ENCODE data around the gene NAALADL2. TPM values are rescaled to one million over a fixed set of nuclear protein-coding genes. Genes with fewer than 3 reads are reported as not detected.

Gene NAALADL2
- total RNA-seq, 1 donor from 2014 or later = 5.9 TPM

GRCh38 chr3:175238801-175239200 lies 379.7 kb downstream of the NAALADL2 start:
- Histone ChIP-seq H3K4me1 (no peaks in the 10 kb centered on the region), H3K4me3 (no peak overlapping the region), H3K9me3 (no peaks in the 10 kb centered on the region), H3K27ac (no peak overlapping the region), H3K27me3 (no peaks in the 10 kb centered on the region), H3K36me3 (no peaks in the 10 kb centered on the region)
- TF ChIP-seq, protein P1, sequence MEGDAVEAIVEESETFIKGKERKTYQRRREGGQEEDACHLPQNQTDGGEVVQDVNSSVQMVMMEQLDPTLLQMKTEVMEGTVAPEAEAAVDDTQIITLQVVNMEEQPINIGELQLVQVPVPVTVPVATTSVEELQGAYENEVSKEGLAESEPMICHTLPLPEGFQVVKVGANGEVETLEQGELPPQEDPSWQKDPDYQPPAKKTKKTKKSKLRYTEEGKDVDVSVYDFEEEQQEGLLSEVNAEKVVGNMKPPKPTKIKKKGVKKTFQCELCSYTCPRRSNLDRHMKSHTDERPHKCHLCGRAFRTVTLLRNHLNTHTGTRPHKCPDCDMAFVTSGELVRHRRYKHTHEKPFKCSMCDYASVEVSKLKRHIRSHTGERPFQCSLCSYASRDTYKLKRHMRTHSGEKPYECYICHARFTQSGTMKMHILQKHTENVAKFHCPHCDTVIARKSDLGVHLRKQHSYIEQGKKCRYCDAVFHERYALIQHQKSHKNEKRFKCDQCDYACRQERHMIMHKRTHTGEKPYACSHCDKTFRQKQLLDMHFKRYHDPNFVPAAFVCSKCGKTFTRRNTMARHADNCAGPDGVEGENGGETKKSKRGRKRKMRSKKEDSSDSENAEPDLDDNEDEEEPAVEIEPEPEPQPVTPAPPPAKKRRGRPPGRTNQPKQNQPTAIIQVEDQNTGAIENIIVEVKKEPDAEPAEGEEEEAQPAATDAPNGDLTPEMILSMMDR (IDR thresholded peaks at IDR 0.05) = no peak
- intact Hi-C loops (cut with DNase I) = no loop called here
- DNase-seq (ENCODE audit: low spot score in 2 of 2) = no peak

DNA sequence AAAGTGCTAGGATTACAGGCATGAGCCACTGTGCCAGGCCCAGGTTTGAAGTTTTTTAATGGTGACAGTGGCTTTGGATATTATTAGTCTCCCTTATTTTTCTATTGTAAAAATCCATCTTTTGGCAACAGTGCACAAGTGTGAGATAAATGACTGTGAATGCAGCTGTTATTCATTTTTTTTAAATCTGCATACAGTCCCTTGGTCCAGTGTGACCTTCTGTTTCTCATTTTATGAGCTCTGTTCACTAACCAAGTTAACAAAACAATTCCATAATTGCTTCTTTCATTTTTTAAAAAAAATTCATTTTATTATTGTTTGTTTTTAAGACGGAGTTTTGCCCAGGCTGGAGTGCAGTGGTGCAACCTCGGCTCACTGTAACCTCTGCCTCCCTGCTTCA lies 381.8 kb downstream of the NAALADL2 start:
- DNase-seq (ENCODE audit: low spot score in 2 of 2) = no peak
- Histone ChIP-seq H3K27ac (no peak overlapping the region), H3K4me3 (no peak overlapping the region), H3K27me3 (no peaks in the 10 kb centered on the region), H3K4me1 (no peaks in the 10 kb centered on the region), H3K9me3 (no peaks in the 10 kb centered on the region), H3K36me3 (no peaks in the 10 kb centered on the region)
- TF ChIP-seq, protein P1 (IDR thresholded peaks at IDR 0.05) = no peak
- intact Hi-C loops (cut with DNase I) = no loop called here

DNA sequence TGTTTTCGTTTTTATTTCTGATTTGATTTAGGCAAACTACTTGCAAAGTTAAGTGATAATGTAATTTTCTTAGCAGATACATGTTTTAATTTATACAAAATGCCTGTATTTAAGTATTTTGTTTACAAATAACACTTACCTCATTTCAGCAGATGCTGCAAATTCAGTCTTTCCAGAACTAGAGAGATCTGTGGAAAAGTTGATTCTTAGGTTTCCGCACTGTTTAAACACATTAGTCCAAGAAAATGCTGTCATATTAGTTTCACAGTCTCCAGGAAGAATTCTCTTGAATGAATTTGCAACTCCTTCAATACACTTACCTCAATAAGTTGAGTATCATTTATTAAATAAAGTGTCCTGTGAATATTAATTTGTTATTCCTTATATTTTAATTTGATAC lies 383.1 kb downstream of the NAALADL2 start:
- DNase-seq (ENCODE audit: low spot score in 2 of 2) = no peak
- Histone ChIP-seq H3K4me3 (no peak overlapping the region), H3K9me3 (no peaks in the 10 kb centered on the region), H3K4me1 (no peaks in the 10 kb centered on the region), H3K36me3 (no peaks in the 10 kb centered on the region), H3K27me3 (no peaks in the 10 kb centered on the region), H3K27ac (no peak overlapping the region)
- intact Hi-C loops (cut with DNase I) = no loop called here
- TF ChIP-seq, protein P1 (IDR thresholded peaks at IDR 0.05) = no peak

DNA sequence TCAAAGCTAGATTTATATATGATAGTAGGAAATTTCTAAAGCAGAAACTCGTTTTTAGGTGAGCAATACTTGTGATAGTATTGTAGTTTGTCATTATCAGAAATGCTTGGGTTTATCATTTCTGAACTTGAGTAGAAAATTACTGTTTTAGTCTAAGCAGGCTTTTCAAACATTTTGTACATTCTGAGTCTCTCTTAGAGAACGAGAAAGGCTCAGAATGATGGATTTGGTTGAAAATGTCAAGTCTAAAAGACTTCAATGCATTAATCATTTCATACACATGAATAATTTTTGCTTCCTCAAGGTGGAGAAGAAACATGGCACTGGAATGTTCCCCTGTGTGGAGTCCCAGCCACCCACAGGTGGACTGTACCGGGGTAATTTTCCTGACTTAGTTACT lies 387.1 kb downstream of the NAALADL2 start:
- no peaks in the 10 kb centered on the region for H3K4me1 ChIP-seq
- intact Hi-C loops (cut with DNase I) = no loop called here
- no peak overlapping the region for H3K4me3 ChIP-seq
- no peak for DNase-seq (ENCODE audit: low spot score in 2 of 2)
- no peak overlapping the region for H3K27ac ChIP-seq
- no peaks in the 10 kb centered on the region for H3K27me3 ChIP-seq
- H3K9me3 ChIP-seq = no peaks in the 10 kb centered on the region
- TF ChIP-seq, protein P1 (IDR thresholded peaks at IDR 0.05) = no peak
- no peaks in the 10 kb centered on the region for H3K36me3 ChIP-seq

DNA sequence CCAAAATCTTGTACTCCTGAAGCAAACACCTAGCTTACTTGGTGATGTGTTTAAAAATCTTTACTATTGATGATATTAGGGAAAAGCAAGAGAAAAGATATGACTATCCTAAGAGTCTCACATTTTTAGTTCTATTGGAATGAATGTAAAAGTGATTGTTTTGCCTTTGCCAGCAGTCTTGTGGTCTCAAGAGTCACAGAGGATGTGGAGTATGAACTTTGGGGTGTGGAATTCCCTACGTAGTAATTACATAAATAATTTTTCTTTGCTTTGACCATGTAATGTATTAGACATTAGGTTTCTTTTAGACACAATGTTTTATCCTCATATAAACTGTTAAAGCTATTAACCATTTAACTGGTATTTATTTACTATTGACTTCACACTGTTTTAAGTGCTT lies 387.6 kb downstream of the NAALADL2 start:
- H3K4me1 ChIP-seq = no peaks in the 10 kb centered on the region
- intact Hi-C loops (cut with DNase I) = no loop called here
- TF ChIP-seq, protein P1 (IDR thresholded peaks at IDR 0.05) = no peak
- no peaks in the 10 kb centered on the region for H3K9me3 ChIP-seq
- H3K27me3 ChIP-seq = no peaks in the 10 kb centered on the region
- no peak overlapping the region for H3K27ac ChIP-seq
- DNase-seq (ENCODE audit: low spot score in 2 of 2) = no peak
- no peaks in the 10 kb centered on the region for H3K36me3 ChIP-seq
- H3K4me3 ChIP-seq = no peak overlapping the region

GRCh38 chr3:175247629-175248028 lies 388.5 kb downstream of the NAALADL2 start:
- intact Hi-C loops (cut with DNase I) = no loop called here
- no peak for DNase-seq (ENCODE audit: low spot score in 2 of 2)
- TF ChIP-seq, protein P1 (IDR thresholded peaks at IDR 0.05) = no peak
- no peaks in the 10 kb centered on the region for H3K4me1 ChIP-seq
- H3K27me3 ChIP-seq = no peaks in the 10 kb centered on the region
- H3K36me3 ChIP-seq = no peaks in the 10 kb centered on the region
- no peaks in the 10 kb centered on the region for H3K9me3 ChIP-seq
- no peak overlapping the region for H3K4me3 ChIP-seq
- no peak overlapping the region for H3K27ac ChIP-seq
